Measurements from ENCODE around the gene TRAM2.

GRCh38 chr6:52497652-52498408 lies 79.0 kb downstream of the TRAM2 start:
- TF ChIP-seq CTCF (IDR thresholded peaks at IDR 0.05; ENCODE audit: insufficient read depth, low read length, poor library complexity, severe bottlenecking) (no peak), EZH2phosphoT487 (conservative IDR thresholded peaks at IDR 0.05; ENCODE audit: low read length) (no peak)
